CD14-positive monocyte (primary cell): Measurements from ENCODE around the gene SMC4. TPM values are rescaled to one million over a fixed set of nuclear protein-coding genes. Genes with fewer than 3 reads are reported as not detected.

Source experiments
- DNase-seq, 3 donors: peaks; one replicate each; pipeline ENCODE4 v3.0.0-alpha.2; 2011 to 2022
- H2AFZ ChIP-seq: 2 replicates; pipeline ENCODE4 v1.6.0; 2012; ENCODE audit warnings: mild to moderate bottlenecking, low read depth, low read length, inconsistent platforms; ENCODE audit not compliant: insufficient read depth, poor library complexity, severe bottlenecking
- H3K27ac ChIP-seq, 2 donors: 1 replicate in 1 of 2; 2 replicates in 1 of 2; pipeline ENCODE4 v1.5.1; 2012 to 2013; ENCODE audit warnings: low read length in 2 of 2, control low read depth in 1 of 2, inconsistent platforms in 1 of 2, low read depth in 1 of 2, mild to moderate bottlenecking in 1 of 2
- H3K27me3 ChIP-seq, 2 donors: one replicate each; pipeline versions ENCODE4 v1.6.0 to v1.6.1; 2011 to 2013; ENCODE audit warnings: low read length in 2 of 2; ENCODE audit not compliant: control insufficient read depth in 2 of 2, insufficient read depth in 2 of 2
- H3K36me3 ChIP-seq, 2 donors: replicated peaks in 1 of 2; 1 replicate in 1 of 2; 2 replicates in 1 of 2; pipeline versions ENCODE4 v1.5.1 to v1.6.1; 2012 to 2013; ENCODE audit warnings: low read length in 2 of 2, control low read depth in 1 of 2, inconsistent platforms in 1 of 2, mild to moderate bottlenecking in 1 of 2; ENCODE audit not compliant: insufficient read depth in 2 of 2, control insufficient read depth in 1 of 2
- H3K4me1 ChIP-seq, 2 donors: 1 replicate in 1 of 2; 2 replicates in 1 of 2; pipeline versions ENCODE4 v1.5.1 to v1.6.1; 2012 to 2013; ENCODE audit warnings: low read length in 2 of 2, control low read depth in 1 of 2, inconsistent platforms in 1 of 2, mild to moderate bottlenecking in 1 of 2, moderate library complexity in 1 of 2; ENCODE audit not compliant: insufficient read depth in 2 of 2, control insufficient read depth in 1 of 2
- H3K4me2 ChIP-seq: replicated peaks from 2 replicates; pipeline ENCODE3; 2012; ENCODE audit warnings: low read length, moderate library complexity, mild to moderate bottlenecking; ENCODE audit not compliant: poor library complexity, severe bottlenecking; ENCODE audit errors: extremely low read depth
- H3K4me3 ChIP-seq, 3 experiments: fragments of 200-600 bp in 1 of 3; sonication (generic) in 1 of 3; replicated peaks in 1 of 3; 1 replicate in 2 of 3; 2 replicates in 1 of 3; pipeline ENCODE4 v1.5.1; 2011 to 2013; ENCODE audit warnings: low read length in 3 of 3, mild to moderate bottlenecking in 3 of 3, control low read depth in 2 of 3, low read depth in 2 of 3, inconsistent platforms in 1 of 3, moderate library complexity in 1 of 3
- H3K79me2 ChIP-seq: 2 replicates; pipeline ENCODE4 v1.6.0; 2012; ENCODE audit warnings: mild to moderate bottlenecking, control low read depth, inconsistent platforms, low read length, moderate library complexity; ENCODE audit not compliant: insufficient read depth
- H3K9ac ChIP-seq: 2 replicates; pipeline ENCODE4 v1.6.0; 2017; ENCODE audit warnings: low read length, mild to moderate bottlenecking; ENCODE audit not compliant: insufficient read depth, poor library complexity, severe bottlenecking
- H3K9me3 ChIP-seq, 2 donors: replicated peaks in 1 of 2; 1 replicate in 1 of 2; 2 replicates in 1 of 2; pipeline versions ENCODE4 v1.5.1 to v1.6.1; 2012 to 2013; ENCODE audit warnings: low read length in 2 of 2, control low read depth in 1 of 2; ENCODE audit not compliant: control insufficient read depth in 1 of 2, insufficient read depth in 1 of 2
- H4K20me1 ChIP-seq: 2 replicates; pipeline ENCODE4 v1.6.0; 2012; ENCODE audit warnings: mild to moderate bottlenecking, low read length, control low read depth, moderate library complexity; ENCODE audit not compliant: insufficient read depth
- H3K27ac Mint-ChIP-seq, 7 donors: one replicate each; pipeline ENCODE4 v1.8.0; 2020; ENCODE audit warnings: mild to moderate bottlenecking in 7 of 7, mixed read lengths in 7 of 7, moderate library complexity in 6 of 7, inconsistent platforms in 2 of 7
- H3K27me3 Mint-ChIP-seq, 3 donors: one replicate each; pipeline ENCODE4 v1.8.0; 2021 to 2022; ENCODE audit warnings: low read depth in 3 of 3, mild to moderate bottlenecking in 3 of 3, mixed read lengths in 3 of 3, moderate library complexity in 3 of 3, inconsistent platforms in 1 of 3
- H3K36me3 Mint-ChIP-seq, 2 donors: one replicate each; pipeline ENCODE4 v1.8.0; 2020; ENCODE audit warnings: mixed read lengths in 2 of 2, inconsistent platforms in 1 of 2, mild to moderate bottlenecking in 1 of 2
- H3K4me1 Mint-ChIP-seq: one replicate; pipeline ENCODE4 v1.8.0; 2020; ENCODE audit warnings: mild to moderate bottlenecking, mixed read lengths
- H3K4me3 Mint-ChIP-seq, 2 donors: one replicate each; pipeline ENCODE4 v1.8.0; 2020; ENCODE audit warnings: mild to moderate bottlenecking in 2 of 2, mixed read lengths in 2 of 2, moderate library complexity in 1 of 2
- H3K9me3 Mint-ChIP-seq, 7 donors: one replicate each; pipeline ENCODE4 v1.8.0; 2020 to 2022; ENCODE audit warnings: mixed read lengths in 7 of 7, mild to moderate bottlenecking in 6 of 7, moderate library complexity in 6 of 7, inconsistent platforms in 2 of 7
- CTCF ChIP-seq: fragments of 200-600 bp; IDR thresholded peaks from one replicate; pipeline ENCODE4 v1.8.0; 2022; ENCODE audit warnings: antibody characterized with exemption, mild to moderate bottlenecking
- WGBS: methylation state at CpG from one replicate; pipeline ENCODE4 v1.1.5; 2013; ENCODE audit warnings: missing lambda C conversion rate; ENCODE audit not compliant: insufficient coverage; 5-methylcytosine and 5-hydroxymethylcytosine counted together
- intact Hi-C, 2 donors: fragments of 100-400 bp; cut with micrococcal nuclease; formaldehyde crosslinking; loops; one replicate each; pipeline versions ENCODE4 v1.15.0 to v1.15.1; 2023
- polyA plus RNA-seq, 3 donors: library from polyadenylated mRNA; depleted of rRNA in 1 of 3; unstranded in 2 of 3; stranded (reverse) in 1 of 3; fragments of 300-500 nt in 2 of 3; fragments of >200 nt in 1 of 3; fragmentation: Illumina TruSeq in 2 of 3; gene quantifications; 1 replicate in 2 of 3; 2 replicates in 1 of 3; pipeline ENCODE4 v1.2.3, GENCODE V29; 2012 to 2021

The SMC4 gene
- polyA plus RNA-seq, 3 donors: 6.8 to 17.2 (median 14.1) TPM

- intact Hi-C loops: loop anchor here in 1 of 2 donors (5.0 kb wide), 1 partner anchor 48 kb away; no protein-coding TSS in a partner anchor
- Mint-ChIP-seq H3K27me3 (peaks cover 0 to 9% (median 4%) of the 10 kb centered on the region in 3 donors), H3K9me3 (peaks cover 0 to 14% (median 6%) of the 10 kb centered on the region in 7 donors), H3K4me1 (peaks cover 26% of the 10 kb centered on the region), H3K36me3 (peaks cover 4 to 6% of the 10 kb centered on the region in 2 donors), H3K4me3 (peak within 1 kb of the TSS; percentile 94 to 95), H3K27ac (peak within 1 kb of the TSS; percentile 84 to 95 (median 91))
- peaks cover 46% of the 10 kb centered on the region for H3K79me2 ChIP-seq
- H3K36me3 ChIP-seq: no peaks in the 10 kb centered on the region
- 10% methylated on average over 58 of the region's 71 CpGs for WGBS
- H3K4me3 ChIP-seq: peak within 1 kb of the TSS; percentile 63 to 83 (median 80)
- DNase-seq: peak; percentile 92 to 95 (median 94)
- peak within 1 kb of the TSS; percentile 92 for H2AFZ ChIP-seq
- H3K9me3 ChIP-seq: no peaks in the 10 kb centered on the region
- H3K27me3 ChIP-seq: no peaks in the 10 kb centered on the region
- TF ChIP-seq CTCF: no peak
- H3K4me1 ChIP-seq: peaks cover 16 to 30% of the 10 kb centered on the region in 2 donors
- H3K4me2 ChIP-seq: peak within 1 kb of the TSS; percentile 82
- H3K27ac ChIP-seq: peak within 1 kb of the TSS; percentile 68 to 82
- H4K20me1 ChIP-seq: no peaks in the 10 kb centered on the region
- peak within 1 kb of the TSS; percentile 73 for H3K9ac ChIP-seq
These were observed 50.5 kb downstream of the SMC4 start, which contains the start of gene TRIM59 for GRCh38 chr3:160449636-160450598. TSS of gene TRIM59 (minus strand) at chr3:160449786. CDS start at chr3:160439183, 10,603 bp downstream.

- no CpG with 5 or more reads among the region's 3 CpGs for WGBS
- H3K27ac Mint-ChIP-seq: peak overlapping the region in 1 of 7 donors; percentile 84
- H3K9ac ChIP-seq: no peak overlapping the region
These were observed 51.4 kb downstream of the SMC4 start for GRCh38 chr3:160450846-160451245.

More at GRCh38 chr3:160450846-160451245, 51.4 kb downstream of the SMC4 start:
- H3K4me1 ChIP-seq: peaks cover 16 to 30% of the 10 kb centered on the region in 2 donors
- Mint-ChIP-seq H3K27me3 (peaks cover 0 to 9% (median 4%) of the 10 kb centered on the region in 3 donors), H3K36me3 (peaks cover 2 to 4% of the 10 kb centered on the region in 2 donors), H3K9me3 (peaks cover 0 to 14% (median 6%) of the 10 kb centered on the region in 7 donors), H3K4me1 (peaks cover 26% of the 10 kb centered on the region), H3K4me3 (no peak overlapping the region)
- intact Hi-C loops: no loop called here
- no peak for DNase-seq
- H3K79me2 ChIP-seq: peaks cover 36% of the 10 kb centered on the region
- no peak for TF ChIP-seq CTCF
- no peaks in the 10 kb centered on the region for H3K9me3 ChIP-seq
- H3K4me2 ChIP-seq: peak overlapping the region; percentile 82
- no peaks in the 10 kb centered on the region for H4K20me1 ChIP-seq
- H3K36me3 ChIP-seq: no peaks in the 10 kb centered on the region
- H3K27me3 ChIP-seq: no peaks in the 10 kb centered on the region
- H3K27ac ChIP-seq: no peak overlapping the region
- H3K4me3 ChIP-seq: peak overlapping the region in 1 of 3 experiments; percentile 83
- H2AFZ ChIP-seq: peak overlapping the region; percentile 92
